GM13976 (cell line): ENCODE results near the gene PUS1.
A peak's percentile ranks its signal among the peaks of the same experiment; 100 is the strongest.

Experiments used
- DNase-seq: peaks from one replicate; pipeline ENCODE4 v3.0.0; 2012; ENCODE audit warnings: low spot score
- CTCF ChIP-seq: IDR thresholded peaks from 2 replicates; pipeline ENCODE4 v1.5.1; 2012; ENCODE audit warnings: borderline replicate concordance, mild to moderate bottlenecking; ENCODE audit not compliant: insufficient read depth; ENCODE audit errors: extremely low read depth, missing control alignments, control extremely low read depth
- in situ Hi-C: fragments of 300-500 bp; cut with MboI; formaldehyde crosslinking; loops from one replicate; pipeline ENCODE4 v1.12.0; 2022; ENCODE audit warnings: low sequenced_read_pairs, mixed read lengths, inconsistent platforms; ENCODE audit not compliant: unreplicated experiment

The PUS1 gene

DNA sequence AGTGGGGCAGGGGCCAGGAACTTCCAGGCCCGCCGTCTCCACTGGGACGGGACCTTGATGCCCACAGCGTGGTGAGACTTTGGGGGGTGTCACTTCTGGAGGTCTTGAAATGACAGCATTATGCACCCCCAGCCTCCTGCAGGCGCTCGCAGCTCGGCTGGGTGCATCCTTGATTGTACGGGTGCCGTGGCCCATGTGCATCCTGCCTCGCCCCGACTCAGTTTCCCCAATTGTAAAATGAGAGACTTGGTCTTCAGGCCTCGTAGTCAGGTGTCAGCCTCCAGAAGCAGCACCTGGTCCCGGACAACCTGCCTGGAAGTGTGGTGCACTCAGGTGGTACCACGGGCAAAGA, 8.9 kb upstream of the PUS1 start:
- no peak for TF ChIP-seq CTCF
- DNase-seq, result no peak
- in situ Hi-C loops, result no loop called here

DNA sequence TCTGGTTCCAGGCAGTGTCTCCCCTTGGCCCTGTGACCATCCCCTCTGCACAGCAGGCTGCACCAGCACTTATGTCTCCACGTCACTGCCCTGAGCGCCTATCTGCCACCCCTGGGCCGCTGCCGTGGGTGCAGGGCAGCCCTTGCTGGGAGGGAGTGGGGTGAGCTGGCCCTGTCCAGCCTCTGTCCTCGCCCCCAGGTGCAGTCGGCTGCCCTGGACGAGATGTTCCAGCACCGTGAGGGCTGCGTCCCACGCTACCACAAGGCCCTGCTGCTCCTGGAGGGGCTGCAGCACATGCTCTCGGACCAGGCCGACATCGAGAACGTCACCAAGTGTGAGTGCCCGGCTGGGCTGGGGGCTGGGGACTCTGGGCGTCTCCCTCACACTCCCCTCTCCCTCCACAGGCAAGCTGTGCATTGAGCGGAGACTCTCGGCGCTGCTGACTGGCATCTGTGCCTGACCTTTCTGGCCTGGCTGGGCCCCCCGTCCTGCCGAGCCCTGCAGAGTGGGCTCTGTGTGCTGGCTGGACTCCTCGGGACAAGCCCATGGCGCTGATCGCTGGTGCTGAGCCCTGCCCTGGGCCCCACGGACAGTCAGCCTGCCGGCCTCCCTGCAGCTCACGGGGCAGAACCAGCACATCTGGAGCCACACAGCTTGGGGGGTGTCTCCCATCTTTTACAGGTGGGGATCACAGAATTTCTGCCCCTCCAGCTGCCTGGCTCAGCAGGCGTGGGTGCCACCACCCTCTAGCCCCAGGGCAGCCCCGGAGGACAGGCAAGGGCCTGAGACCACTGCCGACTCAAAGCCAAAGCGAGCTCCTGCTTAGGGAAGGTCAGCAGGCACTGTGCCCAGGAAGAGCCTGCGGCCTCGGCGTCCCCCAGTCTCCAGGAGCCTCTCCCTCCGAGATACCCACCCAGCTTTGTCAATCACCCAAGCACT, 7.9 kb upstream of the PUS1 start:
- TF ChIP-seq CTCF, result no peak
- DNase-seq, result no peak
- in situ Hi-C loops, result no loop called here

- in situ Hi-C loops, result no loop called here
- no peak for TF ChIP-seq CTCF
Observed at GRCh38 chr12:131921866-131922769, 7.0 kb upstream of the PUS1 start.

DNA sequence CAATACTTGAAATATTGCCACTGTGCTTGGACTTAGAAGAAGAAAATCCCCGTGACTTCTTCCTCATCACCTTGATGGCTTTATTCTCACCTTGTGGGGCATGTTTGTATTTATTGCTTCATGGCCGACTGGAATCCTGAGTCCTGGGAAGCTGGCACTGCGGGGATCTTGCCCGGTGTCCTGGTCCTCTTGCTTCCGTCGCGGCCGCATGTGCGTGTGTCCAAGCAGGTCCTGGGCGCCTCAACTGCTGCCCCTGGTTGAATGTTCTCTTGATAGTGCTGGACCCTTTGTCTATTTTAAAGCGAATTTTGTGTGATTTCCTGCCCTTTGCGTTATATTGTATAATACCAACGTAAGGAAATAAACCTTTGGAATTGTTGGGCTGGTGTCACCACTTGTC, 6.3 kb upstream of the PUS1 start:
- no peak for TF ChIP-seq CTCF
- in situ Hi-C loops, result no loop called here
- DNase-seq, result no peak

More at GRCh38 chr12:131921866-131922769, 7.0 kb upstream of the PUS1 start:
- DNase-seq, result no peak

- in situ Hi-C loops, result no loop called here
- peak; percentile 83 for DNase-seq
- TF ChIP-seq CTCF, result no peak
Observed at GRCh38 chr12:131923260-131923659, 5.8 kb upstream of the PUS1 start.
